Vagina (tissue), 2 donors: ENCODE data around the gene CAV3.

Experiments
- CTCF ChIP-seq, 3 experiments: fragments of 450-650 bp in 2 of 3; fragments of 200-600 bp in 1 of 3; sonication (generic) in 1 of 3; IDR thresholded peaks; one replicate each; pipeline ENCODE4 v1.5.1; 2017 to 2019; ENCODE audit warnings: antibody characterized with exemption in 3 of 3, mild to moderate bottlenecking in 2 of 3, moderate library complexity in 2 of 3
- POLR2A ChIP-seq, 2 donors: fragments of 450-650 bp; IDR thresholded peaks; one replicate each; pipeline ENCODE4 v1.6.1; 2017; ENCODE audit warnings: antibody characterized with exemption in 2 of 2, mild to moderate bottlenecking in 2 of 2, moderate library complexity in 2 of 2

GRCh38 chr3:8777201-8777977 is 43.8 kb downstream of the CAV3 start:
- TF ChIP-seq CTCF (IDR thresholded peaks at IDR 0.05) (no peak), POLR2A (IDR thresholded peaks at IDR 0.05) (no peak)
